ENCODE measurements around the gene SUN3.

SUN3 gene

GRCh38 chr7:47941136-47941844 lies 87.6 kb downstream of the SUN3 start:
- no peak overlapping the region for H3K4me3 ChIP-seq (ENCODE audit: control insufficient read depth, low read depth, low read length)
- DNase-seq (ENCODE audit: low read depth) = peak; percentile 40
- TF ChIP-seq CTCF (IDR thresholded peaks at IDR 0.05; ENCODE audit: control insufficient read depth, insufficient read depth, low read depth, low read length, missing control alignments) = no peak

GRCh38 chr7:47940088-47941013 lies 88.6 kb downstream of the SUN3 start:
- no peak overlapping the region for H3K4me3 ChIP-seq (ENCODE audit: control insufficient read depth, low read depth, low read length)
- DNase-seq (ENCODE audit: low read depth) = no peak
- TF ChIP-seq CTCF (IDR thresholded peaks at IDR 0.05; ENCODE audit: control insufficient read depth, insufficient read depth, low read depth, low read length, missing control alignments) = no peak

GRCh38 chr7:47939425-47940036 lies 89.4 kb downstream of the SUN3 start:
- TF ChIP-seq CTCF (IDR thresholded peaks at IDR 0.05; ENCODE audit: control insufficient read depth, insufficient read depth, low read depth, low read length, missing control alignments) = no peak
- no peak overlapping the region for H3K4me3 ChIP-seq (ENCODE audit: control insufficient read depth, low read depth, low read length)
- DNase-seq (ENCODE audit: low read depth) = no peak

GRCh38 chr7:47938574-47939165 lies 90.2 kb downstream of the SUN3 start:
- no peak overlapping the region for H3K4me3 ChIP-seq (ENCODE audit: control insufficient read depth, low read depth, low read length)
- TF ChIP-seq CTCF (IDR thresholded peaks at IDR 0.05; ENCODE audit: control insufficient read depth, insufficient read depth, low read depth, low read length, missing control alignments) = no peak
- no peak for DNase-seq (ENCODE audit: low read depth)

GRCh38 chr7:47937711-47938573 lies 91.0 kb downstream of the SUN3 start:
- no peak for DNase-seq (ENCODE audit: low read depth)
- TF ChIP-seq CTCF (IDR thresholded peaks at IDR 0.05; ENCODE audit: control insufficient read depth, insufficient read depth, low read depth, low read length, missing control alignments) = no peak
- H3K4me3 ChIP-seq (ENCODE audit: control insufficient read depth, low read depth, low read length) = no peak overlapping the region

All from AG09309 (cell line).